GM18861 (cell line): ENCODE data around the gene MGAT4A.

Experiments
- ATAC-seq: cut with Tn5 transposase; IDR thresholded peaks from one replicate; pipeline ENCODE4 v1.9.1; 2021; ENCODE audit not compliant: unreplicated experiment

The MGAT4A gene

GRCh38 chr2:98704499-98705332 is 26.2 kb downstream of the MGAT4A start:
- ATAC-seq, result no peak

- no peak for ATAC-seq
Measured at GRCh38 chr2:98703738-98704137, 27.2 kb downstream of the MGAT4A start.

- no peak for ATAC-seq
Measured at GRCh38 chr2:98702858-98703620, 27.9 kb downstream of the MGAT4A start.

DNA sequence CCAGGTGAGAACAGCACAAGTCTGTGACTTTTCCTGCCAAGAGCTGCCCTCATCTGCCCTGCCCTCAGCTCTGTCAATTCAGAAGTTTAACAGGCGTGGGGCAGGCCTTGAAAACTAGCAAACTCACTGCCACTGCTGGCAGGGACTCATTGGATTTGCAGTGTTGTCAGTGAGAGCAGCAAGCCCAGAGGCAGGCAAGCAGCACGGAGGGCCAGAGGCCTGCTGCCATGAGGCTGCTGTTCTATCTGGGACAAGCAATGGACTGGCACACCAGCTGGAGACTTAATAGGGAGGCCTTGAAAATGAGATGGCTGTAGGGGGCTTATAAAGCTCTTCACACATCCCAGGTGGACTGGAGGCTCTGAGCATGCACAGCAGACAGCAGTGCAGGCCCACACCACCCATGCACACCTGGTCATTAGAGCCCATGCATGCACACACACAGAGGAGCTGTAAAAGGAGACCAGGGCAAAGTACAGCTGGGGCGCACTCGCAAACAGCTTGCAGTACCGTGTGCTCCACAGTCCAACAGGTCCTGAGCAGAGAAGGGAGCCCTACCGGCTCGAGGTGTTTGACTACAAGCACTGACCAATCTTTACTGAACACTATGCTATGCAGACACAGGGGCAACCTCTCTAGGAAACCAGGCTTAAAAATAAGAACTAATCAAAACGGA is 28.7 kb downstream of the MGAT4A start:
- no peak for ATAC-seq

GRCh38 chr2:98701230-98701629 is 29.7 kb downstream of the MGAT4A start:
- no peak for ATAC-seq

- ATAC-seq, result no peak
Measured at GRCh38 chr2:98698896-98699295, 32.0 kb downstream of the MGAT4A start.

GRCh38 chr2:98697651-98698337 is 33.1 kb downstream of the MGAT4A start:
- no peak for ATAC-seq

DNA sequence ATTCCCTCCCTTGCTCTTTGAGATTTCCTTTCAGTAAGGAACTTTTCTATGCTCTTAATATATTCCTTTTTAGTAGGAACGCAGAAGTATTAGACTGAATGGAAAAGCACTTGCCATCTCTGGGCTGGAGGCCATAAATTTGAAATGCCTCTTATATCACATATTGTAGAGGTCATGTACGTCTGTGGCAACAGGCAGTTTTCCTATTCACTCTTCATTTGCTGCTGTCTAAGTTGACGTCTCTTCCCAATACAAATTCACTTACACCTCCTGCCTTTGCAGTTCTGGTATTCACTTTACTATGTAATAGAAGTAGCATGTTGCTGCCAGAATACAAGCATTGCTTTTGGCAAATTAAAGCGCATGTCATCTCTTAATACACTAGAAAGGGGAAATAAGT is 34.7 kb downstream of the MGAT4A start:
- ATAC-seq, result no peak

GRCh38 chr2:98695255-98695654 is 35.7 kb downstream of the MGAT4A start:
- ATAC-seq, result no peak

GRCh38 chr2:98693477-98693876 is 37.5 kb downstream of the MGAT4A start:
- no peak for ATAC-seq

GRCh38 chr2:98692090-98693054 is 38.6 kb downstream of the MGAT4A start:
- ATAC-seq, result no peak

DNA sequence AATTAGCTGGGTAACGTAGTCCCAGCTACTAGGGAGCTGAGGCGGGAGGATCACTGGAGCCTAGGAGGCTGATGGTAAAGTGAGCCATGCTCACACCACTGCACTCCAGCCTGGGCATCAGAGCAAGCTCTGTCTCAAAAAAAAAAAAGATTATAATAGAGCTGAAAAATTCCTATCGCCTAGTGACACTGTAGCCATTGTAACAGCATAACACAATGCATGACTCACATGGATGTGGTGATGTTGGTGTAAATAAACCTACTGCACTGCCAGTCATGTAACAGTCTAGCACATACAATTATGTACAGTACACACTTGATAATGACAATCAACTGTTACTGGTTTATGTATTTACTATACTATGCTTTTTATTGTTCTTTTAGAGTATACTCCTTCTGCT is 39.6 kb downstream of the MGAT4A start:
- no peak for ATAC-seq

DNA sequence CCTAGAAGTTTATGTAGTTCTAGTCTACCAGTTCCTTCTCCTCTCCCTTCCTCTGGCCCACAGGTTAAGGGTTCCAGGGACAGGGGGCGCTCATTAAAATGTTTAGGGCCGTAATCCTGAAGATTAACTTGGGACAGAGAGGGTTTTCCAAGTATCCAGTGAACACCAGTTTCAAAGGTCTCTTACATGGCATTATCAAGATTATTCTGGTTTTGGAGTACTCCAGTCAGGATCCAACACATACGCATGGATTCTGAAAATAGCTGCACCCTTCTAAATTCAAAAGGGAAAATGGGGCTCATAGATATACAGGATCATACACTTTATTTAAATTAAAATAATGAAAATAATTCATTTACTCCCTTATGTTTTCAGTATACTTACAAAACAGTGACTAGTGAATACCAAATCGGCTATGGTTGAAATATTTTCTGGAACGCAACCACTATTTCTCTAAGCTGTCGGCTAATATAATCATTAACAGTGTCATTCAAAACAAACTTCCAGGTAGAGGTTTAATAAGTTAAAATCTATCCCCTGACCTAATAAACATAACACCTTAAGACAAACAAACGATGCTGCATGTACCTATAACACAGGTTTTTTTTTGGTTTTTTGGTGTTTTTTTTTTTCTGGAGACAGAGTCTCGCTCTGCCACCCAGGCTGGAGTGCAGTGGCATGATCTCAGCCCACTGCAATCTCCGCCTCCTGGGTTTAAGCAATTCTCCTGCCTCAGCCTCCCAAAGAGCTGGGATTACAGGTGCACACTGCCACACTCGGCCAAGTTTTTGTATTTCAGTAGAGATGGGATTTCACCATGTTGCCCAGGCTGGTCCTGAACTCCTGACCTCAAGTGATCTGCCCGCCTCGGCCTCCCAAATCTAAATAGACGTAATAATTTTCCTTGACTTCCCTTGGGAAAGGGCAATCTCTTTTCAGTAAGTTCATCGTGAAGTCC is 44.7 kb downstream of the MGAT4A start:
- ATAC-seq, result no peak

DNA sequence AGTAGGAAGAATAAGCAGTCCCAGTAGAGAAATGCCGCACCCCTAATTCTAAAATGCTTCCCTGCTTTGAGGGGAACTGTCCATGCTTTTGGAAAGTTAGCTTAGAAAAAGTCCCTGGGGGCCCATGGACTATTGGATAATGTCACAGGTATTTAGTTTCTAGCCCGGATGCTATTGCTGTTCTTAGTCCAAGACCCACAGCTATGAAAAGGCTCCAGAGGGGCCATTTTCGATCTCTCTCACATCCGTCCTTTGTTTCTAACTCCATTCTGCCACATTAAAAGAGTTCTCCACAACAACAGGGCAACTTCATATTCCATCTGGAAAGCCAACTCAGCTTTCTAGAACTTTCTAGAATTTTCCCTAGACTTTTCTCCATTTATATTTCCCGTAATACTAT is 47.2 kb downstream of the MGAT4A start:
- no peak for ATAC-seq

DNA sequence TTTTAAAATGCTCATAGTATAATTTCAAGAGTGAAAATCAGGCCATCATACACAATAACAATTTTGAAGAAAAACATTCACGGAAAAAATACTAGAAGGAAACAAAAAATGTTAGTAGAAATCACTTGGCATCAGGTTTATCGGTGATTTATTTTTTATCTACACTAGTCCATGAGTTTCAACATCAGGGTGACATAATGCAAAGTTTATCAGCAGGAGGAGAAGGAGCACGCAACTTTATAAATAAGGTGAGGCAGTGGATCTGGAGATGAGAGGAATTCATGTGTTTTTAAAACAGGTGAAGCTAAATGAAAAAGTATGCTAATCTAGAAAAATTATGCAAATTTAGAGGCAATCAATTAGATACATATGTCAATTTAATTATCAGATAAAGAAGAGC is 54.2 kb downstream of the MGAT4A start:
- ATAC-seq, result no peak

GRCh38 chr2:98674233-98674964 is 56.5 kb downstream of the MGAT4A start:
- no peak for ATAC-seq

DNA sequence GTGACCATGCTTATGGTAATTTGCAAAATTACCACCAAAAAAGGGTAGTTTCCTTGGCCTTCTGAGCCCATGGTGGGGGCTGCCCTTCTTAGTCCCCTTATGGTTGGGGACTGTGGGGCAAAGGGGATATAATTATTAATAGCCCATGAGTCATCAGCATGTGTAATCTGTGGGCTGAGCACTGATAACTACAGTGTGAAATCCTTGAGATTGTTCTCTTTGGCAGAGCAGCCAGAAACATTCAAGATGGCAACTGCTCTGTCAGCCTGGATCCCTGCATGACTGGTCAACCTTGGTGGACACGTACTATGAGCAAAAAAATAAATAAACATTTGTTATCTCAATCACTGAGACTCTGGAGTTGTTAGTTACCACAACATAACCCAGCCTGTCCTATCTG is 61.3 kb downstream of the MGAT4A start:
- ATAC-seq, result no peak

DNA sequence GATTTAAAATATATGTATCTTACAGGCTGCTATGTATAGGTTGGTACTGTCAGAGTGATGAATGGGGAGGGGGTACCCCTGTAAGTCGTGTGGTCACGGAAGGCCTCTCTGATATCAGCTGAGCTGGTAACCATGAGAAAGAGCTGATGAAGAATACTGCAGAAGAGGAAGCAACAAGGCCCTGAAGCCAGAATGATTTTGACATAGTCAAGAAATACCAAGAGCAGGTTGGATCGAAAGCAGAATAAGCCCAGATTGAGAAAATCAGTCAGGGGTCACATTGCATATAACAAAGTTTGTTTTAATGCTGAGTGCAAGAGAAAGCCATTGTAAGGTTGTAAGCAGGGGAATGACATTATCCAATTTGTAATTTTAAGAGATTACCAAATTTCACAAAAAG is 65.3 kb downstream of the MGAT4A start:
- ATAC-seq, result no peak
